Left lung (tissue), 10 donors: ENCODE results near the gene TEX35. TPM values are rescaled to one million over a fixed set of nuclear protein-coding genes. Genes with fewer than 3 reads are reported as not detected.

ENCODE experiments used
- ATAC-seq: fragments of 200-7000 bp; cut with Tn5 transposase; one replicate; pipeline ENCODE4 v1.9.1; 2020; ENCODE audit warnings: moderate library complexity
- DNase-seq, 4 donors: peaks; one replicate each; pipeline ENCODE4 v3.0.0-alpha.2; 2013 to 2020
- H3K27ac ChIP-seq, 2 donors: fragments of 200-600 bp; sonication (generic) in 1 of 2; one replicate each; pipeline versions ENCODE4 v1.5.0 to v1.8.0; 2020 to 2021
- H3K27me3 ChIP-seq, 2 donors: fragments of 200-600 bp; sonication (generic) in 1 of 2; one replicate each; pipeline versions ENCODE4 v1.5.0 to v1.8.0; 2020 to 2021
- H3K36me3 ChIP-seq, 2 donors: fragments of 200-600 bp; sonication (generic) in 1 of 2; one replicate each; pipeline versions ENCODE4 v1.5.0 to v1.8.0; 2020 to 2021
- H3K4me1 ChIP-seq, 2 donors: fragments of 200-600 bp; one replicate each; pipeline ENCODE4 v1.8.0; 2021
- H3K4me3 ChIP-seq, 2 donors: fragments of 200-600 bp; sonication (generic) in 1 of 2; one replicate each; pipeline versions ENCODE4 v1.5.0 to v1.8.0; 2020 to 2021; ENCODE audit warnings: mild to moderate bottlenecking in 1 of 2
- H3K9me3 ChIP-seq, 2 donors: fragments of 200-600 bp; sonication (generic) in 1 of 2; one replicate each; pipeline versions ENCODE4 v1.5.0 to v1.8.0; 2020 to 2021
- intact Hi-C, 2 donors: fragments of 100-400 bp; cut with DNase I; formaldehyde crosslinking; loops; one replicate each; pipeline versions ENCODE4 v1.11.2 to v1.14.2; 2022
- polyA plus RNA-seq, 6 donors: library from polyadenylated mRNA; unstranded; fragments of 120-200 nt; gene quantifications; one replicate each; pipeline ENCODE4 v1.2.1, GENCODE V29; 2013; ENCODE audit not compliant: insufficient read length in 6 of 6
- total RNA-seq, 2 donors: library from RNA; stranded (reverse); fragmentation: NEBNext Ultra II Directional; extraction: Animal tissue kit (Norgen Biotek cat#: 25700); gene quantifications; one replicate each; pipeline ENCODE4 v1.2.1, GENCODE V29; 2021
- TF ChIP-seq, protein P1 (sequence below), 2 donors: fragments of 200-600 bp; sonication (generic) in 1 of 2; IDR thresholded peaks; one replicate each; pipeline versions ENCODE4 v1.5.0 to v1.8.0; 2021; ENCODE audit warnings: antibody characterized with exemption in 2 of 2
- donor health status: DM: no; HTN: yes; CAD: no.
- donor health status: DM: no; HTN: no; CAD: no.

The TEX35 gene
- total and polyA plus RNA-seq, 8 donors, result 0.27 to 1.0 (median 0.47) TPM; not detected in 2

DNA sequence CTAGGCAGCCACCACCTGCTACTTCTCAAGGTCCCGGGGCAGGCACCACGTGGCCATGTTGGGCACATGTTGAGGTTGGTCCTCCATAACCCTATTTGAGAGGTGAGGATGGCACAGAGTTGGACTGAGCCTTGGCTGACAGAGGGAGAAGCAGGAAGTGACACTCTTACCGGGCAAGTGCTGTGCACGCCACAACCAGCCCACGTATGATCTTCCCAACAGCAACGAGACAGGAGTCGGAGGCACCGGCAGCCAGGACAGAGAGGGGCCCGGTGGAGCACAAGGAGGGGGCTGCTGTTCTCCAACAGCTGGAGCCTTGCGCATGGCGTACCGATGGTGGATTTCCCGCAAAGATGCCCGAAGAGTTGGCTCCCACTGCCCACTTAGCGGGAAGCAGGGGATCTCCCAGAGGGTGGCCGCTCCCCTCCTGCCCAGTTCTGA is 19.6 kb upstream of the TEX35 start:
- no peak for DNase-seq

DNA sequence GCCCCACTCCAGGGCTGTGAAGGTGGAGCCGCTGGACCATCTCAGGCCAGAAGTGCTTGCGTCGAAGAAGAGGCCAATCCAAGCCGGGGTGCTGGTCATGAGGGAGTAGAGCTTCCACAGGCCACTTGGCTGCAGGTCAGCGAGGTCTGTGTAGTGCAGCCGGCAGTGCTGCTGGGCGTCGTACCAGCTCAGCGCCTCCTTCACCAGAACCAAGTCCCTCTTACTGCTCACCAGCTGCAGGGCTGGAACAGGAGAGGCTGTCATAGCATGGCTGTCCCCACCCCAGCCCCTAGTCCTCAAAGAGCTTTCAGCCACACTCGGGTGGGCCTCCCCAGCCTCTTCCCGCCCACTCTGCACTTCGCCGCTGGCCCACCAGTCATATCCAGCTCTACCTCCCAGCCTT is 18.3 kb upstream of the TEX35 start:
- intact Hi-C loops, result loop anchor here in 1 of 2 donors (10.0 kb wide), 1 partner anchor 190 kb away; no protein-coding TSS in a partner anchor
- H3K27ac ChIP-seq, result no peak overlapping the region
- ATAC-seq (no peak), DNase-seq (no peak)
- H3K9me3 ChIP-seq, result no peaks in the 10 kb centered on the region
- no peak overlapping the region for H3K4me3 ChIP-seq
- no peaks in the 10 kb centered on the region for H3K36me3 ChIP-seq
- no peaks in the 10 kb centered on the region for H3K4me1 ChIP-seq
- TF ChIP-seq, protein P1, sequence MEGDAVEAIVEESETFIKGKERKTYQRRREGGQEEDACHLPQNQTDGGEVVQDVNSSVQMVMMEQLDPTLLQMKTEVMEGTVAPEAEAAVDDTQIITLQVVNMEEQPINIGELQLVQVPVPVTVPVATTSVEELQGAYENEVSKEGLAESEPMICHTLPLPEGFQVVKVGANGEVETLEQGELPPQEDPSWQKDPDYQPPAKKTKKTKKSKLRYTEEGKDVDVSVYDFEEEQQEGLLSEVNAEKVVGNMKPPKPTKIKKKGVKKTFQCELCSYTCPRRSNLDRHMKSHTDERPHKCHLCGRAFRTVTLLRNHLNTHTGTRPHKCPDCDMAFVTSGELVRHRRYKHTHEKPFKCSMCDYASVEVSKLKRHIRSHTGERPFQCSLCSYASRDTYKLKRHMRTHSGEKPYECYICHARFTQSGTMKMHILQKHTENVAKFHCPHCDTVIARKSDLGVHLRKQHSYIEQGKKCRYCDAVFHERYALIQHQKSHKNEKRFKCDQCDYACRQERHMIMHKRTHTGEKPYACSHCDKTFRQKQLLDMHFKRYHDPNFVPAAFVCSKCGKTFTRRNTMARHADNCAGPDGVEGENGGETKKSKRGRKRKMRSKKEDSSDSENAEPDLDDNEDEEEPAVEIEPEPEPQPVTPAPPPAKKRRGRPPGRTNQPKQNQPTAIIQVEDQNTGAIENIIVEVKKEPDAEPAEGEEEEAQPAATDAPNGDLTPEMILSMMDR (IDR thresholded peaks at IDR 0.05), result no peak
- H3K27me3 ChIP-seq, result no peaks in the 10 kb centered on the region

More for the DNA sequence above, 19.6 kb upstream of the TEX35 start:
- H3K4me3 ChIP-seq, result no peak overlapping the region
- TF ChIP-seq, protein P1 (IDR thresholded peaks at IDR 0.05), result no peak
- intact Hi-C loops, result loop anchor here in 1 of 2 donors (10.0 kb wide), 1 partner anchor 189 kb away; no protein-coding TSS in a partner anchor
- H3K4me1 ChIP-seq, result no peaks in the 10 kb centered on the region
- no peaks in the 10 kb centered on the region for H3K36me3 ChIP-seq
- ATAC-seq, result no peak
- H3K9me3 ChIP-seq, result no peaks in the 10 kb centered on the region
- no peaks in the 10 kb centered on the region for H3K27me3 ChIP-seq
- no peak overlapping the region for H3K27ac ChIP-seq

DNA sequence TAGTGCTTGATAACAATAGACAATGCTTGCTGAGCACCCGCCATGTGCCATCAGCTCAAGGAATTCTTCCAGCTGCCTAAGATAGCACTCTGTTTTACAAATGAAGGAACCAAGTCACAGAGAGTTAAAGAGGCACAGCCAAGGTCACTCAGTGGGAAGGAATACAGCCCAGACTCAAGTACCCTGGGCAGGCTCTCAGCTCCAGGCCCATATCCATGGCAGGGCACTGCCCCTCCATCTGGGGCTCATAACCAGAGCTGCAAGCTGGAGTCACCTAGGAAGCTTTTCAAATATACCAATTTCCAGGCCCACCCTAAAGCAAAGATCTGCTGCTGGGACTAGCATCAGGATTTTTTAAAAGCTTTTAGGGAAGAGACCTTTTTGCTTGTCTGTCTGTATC is 17.8 kb upstream of the TEX35 start:
- TF ChIP-seq, protein P1 (IDR thresholded peaks at IDR 0.05), result no peak
- no peaks in the 10 kb centered on the region for H3K9me3 ChIP-seq
- ATAC-seq, result no peak
- H3K36me3 ChIP-seq, result no peaks in the 10 kb centered on the region
- DNase-seq, result no peak
- no peak overlapping the region for H3K27ac ChIP-seq
- no peak overlapping the region for H3K4me3 ChIP-seq
- no peaks in the 10 kb centered on the region for H3K27me3 ChIP-seq
- H3K4me1 ChIP-seq, result no peaks in the 10 kb centered on the region
- intact Hi-C loops, result loop anchor here in 1 of 2 donors (10.0 kb wide), 1 partner anchor 190 kb away; no protein-coding TSS in a partner anchor

DNA sequence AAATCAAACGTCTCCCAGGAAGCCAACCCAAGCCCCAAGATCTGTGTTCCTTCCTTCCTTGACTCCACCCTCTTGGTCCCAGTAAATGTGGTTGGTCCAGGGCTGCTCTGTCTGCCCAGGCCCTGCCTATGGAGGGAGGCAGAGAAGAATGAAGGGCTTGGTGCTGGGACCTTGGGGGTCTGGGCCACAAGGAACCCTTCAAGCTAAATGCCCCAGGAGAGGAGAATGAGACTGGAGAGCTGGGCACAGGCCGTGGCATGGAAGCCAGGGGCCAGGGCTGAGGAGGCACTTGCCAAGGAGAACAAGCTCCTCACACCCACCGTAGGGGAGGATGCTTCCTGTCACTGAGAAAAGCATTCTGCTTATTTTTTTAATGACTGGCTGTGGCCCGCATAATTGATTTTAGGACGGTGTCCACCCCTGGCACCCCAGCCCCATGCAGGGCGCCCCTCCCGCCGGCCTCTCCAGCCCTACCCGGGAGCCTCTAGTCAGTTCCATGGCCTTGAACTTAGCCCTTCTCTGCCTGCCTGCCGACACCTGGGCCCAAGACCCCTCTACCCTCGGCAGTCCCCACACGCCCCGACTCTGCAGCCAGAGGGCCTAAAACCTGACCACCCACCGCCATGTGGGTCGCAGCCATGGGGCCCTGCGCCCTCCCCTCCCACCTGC is 17.0 kb upstream of the TEX35 start:
- DNase-seq, result no peak
- no peaks in the 10 kb centered on the region for H3K9me3 ChIP-seq
- no peak for ATAC-seq
- TF ChIP-seq, protein P1 (IDR thresholded peaks at IDR 0.05), result no peak
- H3K4me3 ChIP-seq, result no peak overlapping the region
- H3K36me3 ChIP-seq, result no peaks in the 10 kb centered on the region
- intact Hi-C loops, result loop anchor here in 1 of 2 donors (10.0 kb wide), 1 partner anchor 191 kb away; no protein-coding TSS in a partner anchor
- H3K27ac ChIP-seq, result no peak overlapping the region
- H3K4me1 ChIP-seq, result no peaks in the 10 kb centered on the region
- no peaks in the 10 kb centered on the region for H3K27me3 ChIP-seq

DNA sequence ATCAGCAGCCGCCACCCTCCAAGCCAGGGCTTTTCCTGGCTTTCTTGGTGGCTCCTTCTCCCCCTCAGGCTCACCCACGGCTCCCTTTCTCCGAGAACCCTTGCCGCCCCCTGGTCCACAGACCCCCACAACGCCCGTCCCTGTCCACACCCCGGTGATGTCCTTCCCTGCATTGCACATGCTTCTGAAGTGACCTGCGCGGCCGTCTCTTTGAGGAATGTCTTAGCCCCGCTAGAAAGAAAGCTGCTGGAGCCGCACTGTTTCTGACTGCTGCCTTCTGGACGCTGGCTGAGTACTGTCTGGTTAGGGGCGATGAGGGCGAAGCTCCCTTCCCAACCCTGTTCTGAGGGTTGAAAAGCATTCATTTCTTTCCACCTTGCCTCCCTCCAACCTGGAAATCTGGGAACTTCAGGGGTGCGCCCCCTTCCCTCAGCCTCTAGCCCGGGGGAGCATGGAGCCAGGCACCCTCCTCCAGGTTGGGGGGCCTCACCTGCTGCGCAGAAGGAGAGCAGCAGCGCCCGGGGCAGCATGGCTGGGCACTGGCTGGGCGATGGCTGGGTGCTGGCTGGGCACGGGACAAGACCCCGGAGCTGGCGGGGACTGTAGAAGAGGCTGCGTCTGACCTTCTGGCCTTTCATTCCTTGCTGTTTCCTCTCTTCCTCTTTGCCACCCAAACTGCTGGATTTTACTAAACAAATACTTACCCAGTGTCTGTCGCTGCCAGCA is 16.3 kb upstream of the TEX35 start, which contains the start of gene CLEC20A:
Gene CLEC20A (minus strand): TSS at position 555 of the 726 bp plus-strand sequence. CDS start 25 bp downstream, at position 530.
- no peaks in the 10 kb centered on the region for H3K36me3 ChIP-seq
- H3K27me3 ChIP-seq, result no peaks in the 10 kb centered on the region
- TF ChIP-seq, protein P1 (IDR thresholded peaks at IDR 0.05), result no peak
- no peaks in the 10 kb centered on the region for H3K4me1 ChIP-seq
- intact Hi-C loops, result loop anchor here in 1 of 2 donors (10.0 kb wide), 1 partner anchor 192 kb away; no protein-coding TSS in a partner anchor
- no peaks in the 10 kb centered on the region for H3K9me3 ChIP-seq
- ATAC-seq (no peak), DNase-seq (no peak)
- no peak within 1 kb of the TSS for H3K27ac ChIP-seq
- no peak within 1 kb of the TSS for H3K4me3 ChIP-seq
